NCI-H187 treated with DMSO at 0.1 percent for 48 hours (cell line): ENCODE measurements around the gene CMIP.
"Not testable (repeated sequence)": the region's sequence is repeated elsewhere in the genome, so short reads cannot be mapped to it uniquely, and the experiment has no call there.

Experiments used
- DNase-seq: peaks from one replicate; lab custom pipeline; 2025; lab: John Stamatoyannopoulos, UW

Gene CMIP

DNA sequence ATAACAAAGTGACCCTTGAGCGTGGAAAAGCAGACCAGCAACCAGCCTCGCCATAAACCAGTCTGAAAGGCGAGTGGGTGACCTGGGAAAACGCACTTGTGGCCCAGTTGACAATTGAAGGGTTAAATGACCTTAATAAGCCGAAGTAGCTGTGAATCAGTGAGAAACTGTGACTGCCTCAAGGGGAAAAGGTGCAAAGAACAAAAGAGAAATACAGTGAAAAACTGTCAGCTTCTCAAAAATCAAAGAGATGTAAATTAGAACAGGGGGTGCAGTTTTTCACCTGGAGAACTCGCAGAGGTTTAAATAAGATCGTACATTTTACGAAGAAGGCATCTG is 124.1 kb downstream of the CMIP start:
- no peak for DNase-seq

DNA sequence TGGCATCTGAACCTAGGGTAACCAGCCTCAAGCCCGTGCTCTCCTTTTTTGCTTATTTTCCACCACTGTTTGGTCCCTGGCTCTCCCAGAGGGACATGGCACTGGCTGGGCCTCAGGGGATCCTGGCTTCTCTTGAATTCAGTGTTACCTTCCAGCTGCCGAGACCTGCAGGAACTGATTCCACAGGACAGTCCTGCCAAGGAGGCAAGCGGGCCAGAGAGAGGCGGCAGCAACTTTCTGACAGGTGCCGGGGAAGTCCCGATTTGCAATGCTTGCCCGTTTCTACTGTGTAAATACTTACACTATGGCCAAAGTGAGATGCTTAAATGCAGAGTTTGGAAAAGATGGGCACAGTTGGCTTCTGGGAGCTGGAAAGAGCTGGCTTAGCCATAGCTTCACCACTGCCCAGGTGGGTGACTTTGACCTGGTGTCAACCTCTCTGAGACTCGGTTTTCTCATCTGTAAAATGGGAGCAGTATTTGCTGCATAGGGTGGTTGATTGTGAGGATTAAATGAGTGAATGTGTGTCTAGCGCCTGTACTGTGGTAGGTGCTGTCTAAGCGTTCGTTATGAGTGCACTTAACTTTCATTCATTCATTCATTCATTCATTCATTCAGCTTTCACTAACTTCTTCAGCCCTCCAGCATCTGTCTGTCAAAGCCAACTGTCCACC is 124.9 kb downstream of the CMIP start:
- DNase-seq = no peak

DNA sequence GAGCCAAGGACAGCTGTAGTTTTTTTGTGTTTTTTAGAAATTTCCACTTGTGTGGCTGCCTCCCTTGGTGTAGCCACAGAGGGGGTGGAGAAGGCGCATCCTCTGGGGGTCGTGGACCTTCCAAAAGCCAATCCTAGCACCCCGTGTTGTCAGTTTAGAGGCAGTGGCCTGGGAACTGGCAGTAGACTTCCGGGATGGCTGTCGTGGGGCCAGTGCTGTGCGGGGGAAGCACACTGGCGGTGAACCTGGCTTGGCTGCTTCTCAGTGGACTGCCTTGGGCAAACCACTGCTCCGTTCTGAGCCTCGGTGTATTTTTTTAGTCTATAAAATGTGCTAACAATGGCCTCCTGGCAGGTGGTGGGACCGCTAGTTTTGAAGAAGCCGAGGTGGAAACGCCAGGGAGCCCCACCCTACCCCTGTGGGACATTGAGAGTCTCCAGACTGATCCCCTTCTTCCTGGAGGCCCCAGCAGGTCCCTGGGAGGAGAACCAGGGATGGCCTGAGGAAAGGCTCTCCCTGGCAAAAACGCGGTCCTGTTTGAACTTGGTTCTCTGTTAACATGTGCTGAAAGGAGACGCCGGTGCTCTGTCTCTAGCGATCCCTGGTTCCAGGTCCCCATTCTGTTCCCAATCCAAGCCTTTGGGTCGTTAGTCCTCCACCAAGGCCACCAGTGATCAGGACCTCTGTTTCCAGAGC is 125.7 kb downstream of the CMIP start:
- no peak for DNase-seq

DNA sequence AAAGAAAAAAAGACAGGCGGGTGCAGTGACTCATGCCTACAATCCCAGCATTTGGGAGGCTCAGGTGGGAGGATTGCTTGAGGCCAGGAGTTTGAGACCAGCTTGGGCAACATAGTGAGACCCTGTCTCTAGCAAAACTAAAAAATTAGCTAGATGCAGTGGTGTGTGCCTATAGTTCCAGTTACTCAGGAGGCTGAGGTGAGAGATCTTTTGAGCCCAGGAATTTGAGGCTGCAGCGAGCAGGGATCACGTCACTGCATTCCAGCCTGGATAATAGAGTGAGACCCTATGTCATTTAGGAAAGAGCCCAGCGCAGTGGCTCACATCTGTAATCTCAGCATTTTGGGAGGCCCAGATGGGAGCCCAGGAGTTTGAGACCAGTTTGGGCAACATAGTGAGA is 126.6 kb downstream of the CMIP start:
- DNase-seq = no peak

DNA sequence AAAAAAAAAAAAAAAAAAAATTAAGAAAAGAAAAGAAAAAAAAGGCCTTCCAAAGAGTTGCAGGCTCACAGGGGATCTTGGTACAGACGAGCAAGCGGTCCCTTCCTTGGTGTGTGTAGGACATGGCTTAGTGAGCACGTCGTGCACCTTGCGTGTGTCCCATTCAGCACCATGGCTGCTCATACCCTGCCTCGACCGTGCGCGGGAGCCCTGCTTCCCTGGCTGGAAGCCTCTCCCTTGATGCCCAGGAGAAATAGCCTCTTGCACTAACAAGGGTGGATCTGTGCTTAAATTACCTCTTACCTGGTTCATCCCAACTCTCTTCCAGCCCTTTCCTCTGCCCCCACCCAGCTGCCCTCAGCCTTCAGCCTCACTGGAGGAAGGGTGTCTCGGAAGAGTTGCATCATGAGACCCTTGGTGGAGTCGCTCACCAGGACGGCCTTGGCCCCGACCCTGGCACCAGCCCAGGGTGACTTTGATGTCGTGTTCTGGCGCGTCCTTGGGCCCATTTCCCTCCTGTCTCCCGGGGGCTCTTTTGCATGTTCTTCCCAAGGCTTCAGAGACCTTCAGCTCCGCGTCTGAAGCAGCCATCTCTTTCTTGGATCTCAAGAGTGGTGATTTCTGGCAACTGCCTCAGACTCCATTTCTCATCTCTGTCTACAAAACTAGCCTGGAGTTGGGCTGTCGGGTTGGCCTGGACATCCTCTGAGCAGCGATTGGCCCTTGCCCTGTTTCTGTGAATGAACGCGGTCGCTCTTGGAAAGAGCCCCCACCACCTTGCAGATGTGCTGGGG is 127.2 kb downstream of the CMIP start:
- DNase-seq = no peak

DNA sequence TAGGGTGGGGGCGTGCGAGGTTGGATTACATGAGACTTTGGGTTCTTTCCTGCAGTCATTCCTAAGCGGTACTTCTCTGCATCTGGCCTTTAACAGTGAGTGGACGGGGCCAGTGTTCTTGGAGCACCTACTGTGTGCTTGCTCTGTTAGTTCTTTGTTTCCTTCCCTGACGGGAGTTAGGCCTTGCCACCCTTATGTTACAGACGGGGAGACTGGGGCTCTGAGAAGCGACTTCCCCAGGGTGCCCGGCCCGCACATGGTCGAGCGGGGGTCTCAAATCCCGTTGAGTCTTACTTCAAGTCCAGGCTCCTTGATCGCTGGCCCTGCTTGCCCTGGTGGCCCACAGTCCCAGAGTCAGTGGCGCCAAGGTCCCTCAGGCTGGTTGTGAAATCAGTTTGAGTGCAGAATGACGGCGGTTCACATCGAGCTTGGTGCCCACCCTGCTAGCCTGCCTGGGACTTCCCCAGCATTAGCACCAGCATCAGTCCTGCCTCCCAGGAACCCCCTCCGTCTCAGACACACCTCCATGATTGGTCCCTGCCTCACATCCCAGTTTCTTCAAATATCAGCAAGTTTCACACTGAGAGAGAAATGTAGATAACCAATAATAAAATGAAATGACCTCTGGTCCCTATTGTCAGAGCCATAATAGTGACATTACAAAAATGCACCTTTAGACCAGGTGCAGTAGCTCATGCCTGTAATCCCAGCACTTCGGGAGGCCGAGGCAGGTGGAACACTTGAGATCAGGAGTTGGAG is 128.0 kb downstream of the CMIP start:
- no peak for DNase-seq

DNA sequence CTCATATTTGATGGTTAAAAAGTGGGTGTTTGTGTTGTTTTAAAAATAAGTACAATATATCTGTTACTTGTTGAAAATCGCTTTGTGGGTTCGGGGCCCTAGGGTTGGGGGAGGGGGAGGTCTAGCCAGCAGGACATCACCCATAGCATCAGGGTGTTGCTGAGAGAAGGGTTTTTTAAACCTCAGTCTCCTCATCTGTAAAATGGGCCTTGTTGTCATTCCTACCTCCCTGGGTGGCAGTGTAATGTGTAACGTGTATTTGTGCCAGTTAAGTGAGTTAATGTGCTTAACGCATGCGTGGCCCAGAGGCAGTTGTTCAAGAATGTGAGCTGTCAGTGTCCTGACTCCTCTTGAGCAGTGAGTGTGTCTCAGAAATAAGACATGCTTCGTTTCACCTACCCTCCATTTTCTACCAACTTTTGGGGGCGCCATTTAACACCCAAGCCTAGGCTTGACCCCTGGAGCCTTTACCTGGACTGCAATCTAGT is 129.0 kb downstream of the CMIP start:
- DNase-seq = no peak

DNA sequence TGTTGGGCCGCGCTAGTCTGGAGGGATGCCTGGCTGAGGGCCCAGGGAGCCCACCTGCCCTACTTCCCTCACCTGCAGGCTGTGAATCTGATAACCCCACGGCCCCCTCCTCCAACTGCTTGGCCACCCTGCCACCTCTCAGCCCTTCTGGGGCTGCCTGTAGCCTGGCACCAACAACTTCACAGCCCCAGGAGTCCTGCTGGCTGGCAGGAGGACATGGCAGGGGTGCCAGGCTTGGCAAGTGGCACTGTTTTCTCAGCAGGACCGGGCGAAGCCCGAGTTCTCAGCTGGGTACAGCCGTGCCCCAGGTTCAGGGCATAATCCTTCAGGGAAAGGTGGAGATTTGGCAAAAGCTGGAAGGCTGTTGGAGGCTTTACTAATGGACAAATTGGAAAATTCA is 129.6 kb downstream of the CMIP start:
- DNase-seq = no peak

DNA sequence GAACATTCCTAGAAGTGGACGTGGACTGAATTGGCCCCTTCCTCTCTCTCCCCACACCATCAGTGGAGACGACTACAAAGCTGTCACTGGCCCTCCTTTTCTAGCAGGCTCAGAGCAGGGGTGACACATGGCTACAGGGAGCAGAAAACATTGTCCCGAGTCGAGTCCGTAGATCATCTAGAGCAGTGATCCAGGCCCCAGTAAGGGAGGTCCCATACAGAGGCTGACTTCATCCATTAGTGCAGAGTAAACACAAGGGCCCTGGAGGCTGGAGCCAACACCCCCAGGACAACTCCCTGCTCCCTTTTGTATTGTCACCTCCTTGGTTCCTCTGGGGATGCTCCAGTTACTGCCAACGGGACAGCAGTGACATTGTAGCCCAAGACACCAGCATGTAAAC is 130.7 kb downstream of the CMIP start:
- no peak for DNase-seq

DNA sequence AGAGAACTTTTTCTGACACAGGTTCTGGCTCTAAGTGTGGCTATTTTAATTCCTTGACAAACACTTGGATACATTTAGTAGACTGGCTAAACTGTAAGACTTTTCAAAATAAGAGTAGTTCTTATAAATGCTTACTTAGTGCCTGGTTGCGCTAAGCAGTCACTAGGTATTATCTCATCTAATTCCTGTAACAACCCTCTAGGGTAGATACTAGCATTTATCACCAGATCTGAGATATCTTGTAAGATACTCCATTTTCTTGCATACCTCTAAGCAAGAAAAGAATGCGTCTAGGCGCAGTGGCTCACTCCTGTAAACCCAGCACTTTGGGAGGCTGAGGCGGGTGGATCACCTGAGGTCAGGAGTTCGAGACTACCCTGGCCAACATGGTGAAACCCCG is 131.2 kb downstream of the CMIP start:
- DNase-seq = no peak

DNA sequence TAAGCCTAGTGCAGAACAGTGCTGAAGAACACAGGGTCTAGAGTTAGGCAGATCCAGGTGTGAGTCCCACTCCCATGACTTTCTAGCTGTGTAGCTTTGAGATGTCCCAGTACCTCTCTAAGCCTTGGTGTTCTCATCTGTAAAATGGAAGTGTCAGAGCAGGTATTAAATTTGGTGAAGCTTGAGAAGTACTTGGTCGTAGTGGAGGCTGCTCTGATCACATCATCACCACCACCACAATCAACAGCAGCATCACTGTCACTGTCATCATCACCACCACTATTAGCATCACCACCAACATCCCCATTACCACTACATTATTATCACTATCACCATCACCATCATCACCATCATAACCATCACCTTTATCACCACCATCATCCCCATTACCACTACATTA is 132.1 kb downstream of the CMIP start:
- DNase-seq = no peak

DNA sequence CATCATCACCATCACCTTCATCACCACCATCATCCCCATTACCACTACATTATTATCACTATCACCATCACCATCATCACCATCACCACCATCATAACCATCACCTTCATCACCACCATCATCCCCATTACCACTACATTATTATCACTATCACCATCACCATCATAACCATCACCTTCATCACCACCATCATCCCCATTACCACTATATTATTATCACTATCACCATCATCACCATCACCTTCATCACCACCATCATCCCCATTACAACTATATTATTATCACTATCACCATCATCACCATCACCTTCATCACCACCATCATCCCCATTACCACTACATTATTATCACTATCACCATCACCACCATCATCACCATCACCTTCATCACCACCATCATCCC is 132.7 kb downstream of the CMIP start:
- not testable (repeated sequence) for DNase-seq

DNA sequence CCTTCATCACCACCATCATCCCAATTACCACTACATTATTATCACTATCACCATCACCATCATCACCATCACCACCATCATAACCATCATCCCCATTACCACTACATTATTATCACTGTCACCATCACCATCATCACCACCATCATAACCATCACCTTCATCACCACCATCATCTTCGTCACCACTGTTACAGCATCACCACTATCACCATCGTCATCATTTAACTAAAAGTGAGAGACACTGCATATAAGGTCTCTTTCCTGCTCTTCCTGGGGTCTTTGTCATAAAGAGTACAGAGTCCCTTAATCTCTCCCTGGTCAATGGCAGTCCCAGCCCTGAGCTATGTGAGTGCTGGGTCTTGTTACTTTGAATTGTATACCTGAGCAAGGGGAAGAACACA is 133.5 kb downstream of the CMIP start:
- no peak for DNase-seq

DNA sequence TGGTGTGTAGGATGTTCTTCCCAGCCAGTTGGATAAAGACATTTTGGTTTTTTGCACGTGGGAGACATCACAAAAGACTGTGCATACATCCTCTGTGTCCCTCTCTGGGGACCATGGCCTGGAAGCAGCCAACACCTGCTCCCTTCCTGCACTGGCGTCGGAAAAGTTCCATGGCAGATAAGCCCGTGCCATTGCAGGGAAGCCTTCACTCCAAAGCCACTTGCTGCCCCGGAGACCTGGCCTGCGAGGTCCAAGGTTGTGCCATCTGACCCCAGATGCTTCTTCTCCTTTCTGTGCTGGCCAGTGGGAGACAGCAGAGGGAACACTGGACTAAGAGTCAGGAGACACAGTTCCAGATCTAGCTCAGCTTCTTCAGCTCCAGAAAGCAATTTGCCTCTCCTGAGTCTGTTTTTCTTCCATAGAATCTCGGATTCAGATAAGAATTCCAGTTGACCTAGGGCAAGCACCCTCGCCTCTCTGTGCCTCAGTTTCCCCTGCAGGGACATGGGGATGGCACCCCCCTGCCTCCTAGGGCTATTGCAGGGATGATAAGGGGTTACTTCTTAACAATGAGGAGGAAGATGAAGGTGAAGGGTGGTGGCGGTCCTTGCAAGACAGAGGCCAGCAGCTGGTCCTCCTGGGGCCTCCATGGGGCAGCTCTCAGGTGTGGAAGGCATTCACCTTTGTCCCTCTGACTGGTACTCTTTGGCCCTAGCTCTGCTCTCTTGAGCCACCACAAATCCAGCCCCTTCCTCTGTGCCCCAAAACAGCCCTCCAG is 134.2 kb downstream of the CMIP start:
- DNase-seq = no peak

DNA sequence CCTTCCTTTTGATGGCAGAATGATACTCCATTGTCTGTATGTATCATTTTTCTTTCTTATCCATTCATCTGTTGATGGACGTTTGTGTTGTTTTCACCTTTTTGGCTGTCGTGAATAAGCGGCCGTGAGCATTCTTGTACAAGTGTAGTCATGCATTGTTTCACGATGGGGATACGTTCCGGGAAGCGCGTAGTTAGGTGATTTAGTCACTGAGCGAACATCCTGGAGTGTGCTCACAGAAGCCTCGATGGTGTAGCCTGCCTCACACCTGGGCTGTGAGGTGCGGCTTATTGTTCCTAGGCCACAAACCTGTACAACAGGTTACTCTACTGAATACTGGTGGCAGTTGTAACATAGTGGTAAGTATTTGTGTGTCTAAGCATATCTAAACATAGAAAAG is 136.5 kb downstream of the CMIP start:
- DNase-seq = no peak

DNA sequence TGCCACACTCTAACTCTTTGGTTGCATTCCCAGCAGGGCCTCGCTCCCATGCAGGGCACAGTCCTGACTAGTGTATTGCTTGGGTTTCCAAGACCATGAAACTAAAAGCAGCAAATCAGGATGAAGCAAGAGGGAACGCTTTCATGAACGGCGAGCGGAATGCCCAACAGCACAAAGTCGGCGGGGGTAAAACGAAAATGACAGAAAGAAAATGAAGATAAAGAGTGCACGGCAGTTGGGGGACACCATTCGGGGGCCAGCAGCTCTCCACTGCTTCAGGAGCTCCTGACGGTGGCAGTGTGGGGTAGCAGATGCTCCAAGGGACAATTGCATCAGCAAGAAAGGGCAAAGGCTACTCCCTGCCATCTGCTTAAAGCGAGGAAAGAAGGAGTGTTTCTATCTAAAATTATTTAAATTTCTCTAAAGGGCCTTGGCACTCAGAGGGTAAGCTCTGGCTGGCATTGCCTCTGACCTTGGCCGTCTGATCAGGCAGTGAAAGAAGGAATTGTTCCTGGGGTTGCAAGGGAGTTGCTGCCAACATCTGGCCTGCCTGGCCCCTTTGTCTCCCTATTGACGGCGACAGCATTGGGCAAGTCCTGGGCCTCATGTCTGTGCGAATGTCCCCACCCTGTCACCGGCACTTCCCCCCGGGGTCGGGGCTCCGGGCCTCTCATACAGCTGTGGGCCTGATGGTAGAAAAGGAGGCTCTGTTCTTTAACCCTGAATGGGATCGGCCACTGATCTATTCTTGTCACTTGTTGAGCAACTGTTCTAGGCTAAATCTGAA is 138.2 kb downstream of the CMIP start:
- DNase-seq = no peak

DNA sequence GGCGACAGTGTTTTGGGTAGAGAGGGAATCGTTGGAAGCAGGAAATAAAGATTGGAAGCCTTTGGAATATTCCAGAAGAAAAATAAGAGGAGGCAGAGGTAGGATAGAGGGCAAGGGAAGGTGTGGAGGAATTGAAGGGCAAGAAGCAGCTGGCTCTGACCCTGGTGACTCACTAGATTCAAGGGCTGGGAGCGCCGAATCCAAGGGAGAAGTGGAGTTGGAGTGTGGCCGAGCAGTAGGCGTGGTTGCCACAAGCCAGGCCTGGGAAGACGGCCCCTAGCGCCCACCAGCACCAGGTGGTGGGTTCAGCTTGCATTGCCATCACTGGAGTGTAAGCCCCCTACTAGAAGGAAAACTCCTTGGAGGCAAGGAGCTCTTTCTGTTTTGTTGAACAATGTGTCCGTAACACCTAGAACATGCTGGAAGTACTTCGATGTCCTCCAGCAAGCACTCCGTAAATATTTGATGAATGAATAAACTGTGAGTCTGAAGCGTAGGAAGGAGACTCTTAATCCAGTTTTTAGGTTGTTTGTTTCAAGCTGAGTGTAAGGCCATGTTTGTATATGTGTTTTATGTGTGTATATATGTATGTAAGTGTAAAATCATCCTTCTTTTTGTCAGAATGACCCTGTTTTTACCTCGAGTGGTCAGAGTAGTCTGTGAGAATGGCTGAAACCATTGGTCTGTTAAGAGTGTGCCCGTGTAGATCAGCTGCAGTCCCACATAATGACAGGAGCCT is 139.5 kb downstream of the CMIP start:
- no peak for DNase-seq

DNA sequence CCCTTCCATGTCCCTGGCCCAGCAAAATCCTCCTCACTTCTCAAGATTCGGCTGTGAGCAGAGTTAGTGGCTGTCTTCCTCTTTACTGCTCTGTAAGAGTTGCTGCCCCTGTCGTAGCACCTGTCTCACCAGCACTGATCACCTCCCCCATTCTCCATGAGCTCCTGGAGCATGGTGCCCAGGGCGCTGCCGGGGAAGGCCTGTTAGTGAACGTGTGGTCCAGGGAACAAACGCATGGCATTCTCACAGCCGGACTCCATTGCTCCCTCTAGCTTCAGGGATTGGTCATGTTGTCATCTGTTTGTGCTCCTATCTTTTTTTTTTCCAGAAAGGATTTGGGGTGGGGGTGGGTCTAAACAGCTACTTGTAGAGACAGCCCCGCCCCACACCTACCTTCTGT is 141.2 kb downstream of the CMIP start:
- DNase-seq = no peak

DNA sequence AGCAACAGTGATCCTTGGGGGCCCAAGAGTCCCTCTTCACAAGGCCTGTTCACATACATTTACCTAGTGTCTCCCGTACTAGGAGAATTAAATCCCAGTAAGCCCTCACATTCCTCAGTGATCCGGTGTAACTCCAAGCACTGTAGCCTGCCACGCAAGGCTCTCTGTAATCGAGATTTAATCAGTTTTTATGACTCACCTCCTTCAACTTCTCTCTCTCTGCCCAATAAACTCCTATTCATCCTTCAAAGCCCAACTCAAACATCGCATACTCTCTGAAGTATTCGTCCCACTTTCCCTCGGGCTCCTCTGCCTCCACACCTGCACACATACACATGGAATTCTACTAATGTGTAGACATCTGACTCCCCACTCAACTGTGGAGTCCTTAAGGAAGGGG is 141.8 kb downstream of the CMIP start:
- DNase-seq = no peak

DNA sequence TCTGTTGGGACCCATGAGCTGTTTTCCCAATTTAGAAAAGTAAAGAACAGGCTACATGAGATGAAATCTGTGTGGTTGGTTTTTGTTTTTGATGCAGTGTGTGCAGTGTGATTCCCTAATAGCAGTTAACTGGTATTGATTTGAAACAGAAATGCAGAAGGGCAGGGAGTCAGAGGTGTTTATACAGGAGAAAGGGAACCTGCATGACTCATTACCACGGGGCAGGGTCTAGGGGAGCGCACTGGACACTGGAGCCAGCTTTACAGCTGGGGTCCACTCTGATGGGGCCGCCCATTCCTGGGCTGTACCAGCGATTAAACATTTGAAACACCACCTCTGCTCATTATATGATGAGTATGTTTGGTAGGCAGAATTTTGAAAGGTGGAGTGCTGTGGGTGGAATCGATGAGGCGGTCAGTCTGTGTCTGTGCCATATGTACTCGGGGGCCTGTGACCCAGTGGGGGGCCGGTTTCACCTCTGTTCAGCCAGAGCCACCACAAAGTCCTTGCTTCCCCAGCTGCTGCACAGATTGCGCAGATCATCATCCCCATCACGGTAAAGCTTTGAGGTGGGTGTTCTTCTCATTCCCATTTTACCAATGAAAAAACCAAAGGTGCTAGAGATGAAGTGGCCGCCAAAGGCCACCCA is 142.5 kb downstream of the CMIP start:
- no peak for DNase-seq
